Central memory CD4-positive, alpha-beta T cell (primary cell): ENCODE measurements around the gene SH2D3A.

Experiments used
- DNase-seq: peaks from one replicate; pipeline ENCODE4 v3.0.0; 2022

SH2D3A gene

DNA sequence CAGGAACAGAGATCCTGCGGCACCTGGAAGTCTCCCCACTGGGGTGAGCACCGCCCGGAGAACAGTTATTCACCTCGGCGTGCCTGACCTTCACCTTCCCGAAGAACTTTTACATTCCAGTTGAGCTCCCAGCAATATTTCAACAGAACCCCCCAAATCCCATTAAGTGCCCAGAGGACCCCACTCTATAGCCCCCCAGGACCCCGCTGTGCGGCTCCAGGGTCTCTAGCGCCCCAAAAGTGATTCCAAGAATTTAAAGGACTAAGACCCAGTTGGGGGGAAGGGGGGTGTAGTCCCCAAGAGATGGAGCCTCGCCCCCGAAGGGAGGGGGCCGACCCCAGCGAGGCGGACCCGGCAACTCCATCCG is 30.3 kb downstream of the SH2D3A start:
- no peak for DNase-seq

DNA sequence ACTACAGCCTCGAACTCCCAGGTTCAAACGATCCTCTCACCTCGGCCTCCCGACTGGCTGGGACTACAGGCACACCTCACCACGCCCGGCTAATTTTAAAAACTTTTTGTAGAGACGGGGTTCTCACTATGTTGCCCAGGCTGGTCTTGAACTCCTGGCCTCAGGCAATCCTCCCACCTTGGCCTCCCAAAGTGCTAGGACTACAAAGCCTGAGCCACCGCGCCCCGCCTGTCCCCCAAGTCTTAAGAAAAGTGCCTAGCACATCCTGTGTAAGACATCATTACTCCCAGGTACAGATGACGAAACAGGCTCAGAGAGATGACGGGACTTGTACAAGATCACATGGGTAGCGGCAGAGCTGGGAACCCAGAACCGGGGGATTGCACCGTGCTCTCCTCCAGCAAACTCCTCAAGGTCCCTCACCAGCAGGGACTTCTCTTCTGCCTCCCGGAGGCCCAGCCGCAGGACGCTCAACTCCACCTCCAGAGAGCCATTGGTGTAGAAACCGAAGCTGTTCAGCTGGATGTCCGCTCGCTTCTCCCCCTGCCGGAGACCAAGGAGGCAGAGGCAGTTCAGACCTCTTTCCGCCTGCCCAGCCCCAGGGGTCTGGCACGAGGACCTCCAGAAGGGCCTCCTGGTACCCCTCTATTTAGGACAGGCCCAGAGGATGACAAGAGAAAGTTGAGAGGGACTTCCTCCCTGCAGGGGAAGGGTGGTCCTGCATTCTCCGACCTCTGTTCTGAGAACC is 30.9 kb downstream of the SH2D3A start:
- peak; percentile 70 for DNase-seq

DNA sequence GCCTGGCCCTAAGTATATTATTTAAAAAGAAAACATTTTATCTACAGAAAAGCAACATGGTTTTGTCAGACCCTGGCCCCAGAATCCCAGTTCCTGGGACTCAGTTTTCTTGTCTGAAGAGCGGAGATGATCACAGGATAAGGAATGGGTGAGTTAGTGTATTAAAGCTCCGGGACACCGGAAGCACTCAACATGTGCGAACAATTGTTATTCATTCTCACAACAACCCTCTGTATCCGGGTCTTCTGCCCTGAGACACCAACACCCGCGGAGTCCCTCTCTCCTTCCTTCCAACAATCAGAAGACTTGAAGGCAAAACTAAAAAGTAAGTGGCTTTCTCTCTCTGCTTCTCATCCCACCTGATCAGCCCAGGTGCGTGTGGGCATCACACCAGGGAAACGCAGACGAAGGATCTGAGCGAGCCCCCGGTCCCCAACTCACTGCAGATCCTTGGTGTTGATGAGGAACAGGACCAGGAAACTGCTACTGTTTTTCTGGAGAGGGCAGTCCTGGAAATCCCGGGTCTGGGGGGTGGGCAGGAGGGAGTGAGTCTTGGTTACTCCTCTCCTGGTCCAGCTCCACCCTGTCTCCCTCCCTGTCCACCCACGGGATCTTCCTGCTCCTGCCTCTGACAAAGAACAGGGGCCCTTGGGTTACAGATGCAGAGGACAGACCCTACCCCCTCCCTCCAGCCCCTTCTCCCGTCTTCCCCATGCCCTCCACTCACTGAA is 31.9 kb downstream of the SH2D3A start:
- DNase-seq, result no peak

DNA sequence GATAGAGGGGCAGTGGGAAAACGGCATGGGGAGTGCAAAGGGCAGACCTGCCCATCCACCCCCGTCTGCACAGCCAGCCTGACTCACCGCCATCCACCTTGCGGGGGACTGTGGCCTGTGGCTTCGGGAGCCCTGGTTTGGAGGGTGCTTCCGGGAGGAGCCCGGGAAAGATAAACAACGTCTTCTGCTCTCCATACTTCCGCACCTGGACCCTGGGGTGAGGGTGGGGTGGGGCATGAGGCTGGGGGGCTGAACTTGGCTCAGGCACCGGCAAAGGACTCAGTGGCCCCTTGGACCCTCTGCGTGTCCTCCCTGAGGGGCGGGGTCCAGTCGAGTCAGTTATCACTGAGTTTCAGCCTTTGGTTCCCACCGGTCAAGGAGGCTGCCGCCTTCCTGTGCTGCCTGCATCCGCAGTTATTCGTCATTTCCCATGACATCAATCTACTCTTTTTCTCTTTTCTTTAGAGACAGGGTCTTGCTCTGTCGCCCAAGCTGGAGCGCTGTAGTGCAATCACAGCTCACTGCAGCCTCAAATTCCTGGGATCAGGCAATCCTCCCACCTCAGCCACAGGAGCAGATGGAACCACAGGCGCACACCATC is 33.0 kb downstream of the SH2D3A start:
- no peak for DNase-seq

DNA sequence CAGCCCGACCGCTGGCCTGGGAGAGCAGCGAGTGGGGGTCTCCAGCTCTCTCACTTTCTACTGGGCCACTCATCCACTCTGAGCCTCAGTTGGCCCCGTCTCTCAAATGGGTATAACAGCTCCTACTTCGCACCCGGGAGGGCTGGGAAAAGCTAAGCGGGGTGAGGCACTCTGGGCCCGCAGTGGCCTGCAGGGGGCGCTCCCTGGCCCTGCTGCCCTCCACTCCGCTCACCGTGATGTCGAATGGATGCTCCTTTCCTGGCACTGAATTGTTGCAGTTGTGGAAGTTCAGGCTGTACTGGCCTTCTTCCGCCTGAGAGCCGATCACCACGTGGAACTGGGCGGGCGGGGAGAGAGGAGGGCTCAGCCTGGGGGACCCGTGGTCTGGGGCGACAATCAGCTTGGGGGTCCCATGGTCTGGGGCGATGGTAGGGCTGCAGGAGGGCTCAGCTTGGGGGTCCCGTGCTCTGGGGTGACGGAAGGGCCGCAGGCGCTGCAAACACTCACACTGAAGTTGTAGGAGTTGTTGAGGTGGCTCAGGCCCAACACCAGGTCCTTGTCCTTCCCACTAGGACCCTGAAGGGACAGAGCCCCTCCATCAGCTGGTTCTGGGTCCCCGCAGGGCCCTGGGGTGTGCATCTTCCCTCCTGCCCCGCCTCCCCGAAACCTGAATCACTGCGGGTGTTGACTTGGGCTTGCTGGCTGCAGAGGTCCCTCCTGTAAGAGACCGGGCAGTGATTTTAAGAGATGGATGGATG is 33.7 kb downstream of the SH2D3A start:
- DNase-seq, result no peak

DNA sequence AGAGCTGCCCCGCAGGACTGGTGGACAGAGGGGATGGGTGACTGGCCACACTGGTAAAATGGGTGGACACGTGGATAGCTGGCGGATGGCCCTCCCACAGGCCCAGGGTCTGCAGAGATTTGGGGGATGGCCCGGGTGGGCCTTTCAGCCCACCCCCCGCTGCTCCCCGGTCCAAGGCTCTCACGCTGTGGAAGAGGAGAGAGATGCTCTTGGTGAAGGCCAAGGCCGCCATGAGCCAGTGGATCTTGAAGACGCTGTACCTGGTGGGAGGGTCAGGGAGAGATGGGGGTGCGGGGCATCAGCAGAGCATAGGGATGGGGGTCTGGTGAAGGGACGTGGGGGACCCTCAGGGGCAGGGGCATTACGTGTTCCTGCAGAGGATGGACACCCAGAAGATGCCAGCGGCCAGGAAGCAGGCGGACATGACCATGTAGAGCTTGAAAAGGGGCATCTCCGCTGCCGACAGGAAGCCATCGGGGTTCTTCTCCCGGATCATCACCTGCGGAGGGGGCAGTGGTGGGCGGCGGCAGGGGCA is 34.4 kb downstream of the SH2D3A start:
- no peak for DNase-seq

DNA sequence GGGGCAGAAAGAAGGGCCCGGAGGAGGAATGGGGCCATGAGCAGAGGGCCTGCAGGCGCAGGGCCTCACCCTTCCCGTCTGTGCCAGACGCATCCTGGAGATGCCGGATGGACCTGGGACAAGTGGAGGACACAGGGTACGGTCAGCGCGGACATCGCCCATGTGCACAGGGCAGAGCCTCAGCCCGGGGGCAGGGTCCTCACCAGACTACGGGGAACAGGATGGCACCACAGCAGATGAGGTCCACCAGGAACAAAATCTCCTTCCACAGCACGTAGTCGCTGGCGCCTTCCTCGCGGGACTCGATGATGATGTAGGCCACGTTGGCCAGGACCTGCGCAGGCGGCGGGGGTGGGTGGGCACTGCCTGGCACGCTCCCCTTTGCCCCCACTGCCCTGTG is 35.4 kb downstream of the SH2D3A start:
- DNase-seq, result no peak

DNA sequence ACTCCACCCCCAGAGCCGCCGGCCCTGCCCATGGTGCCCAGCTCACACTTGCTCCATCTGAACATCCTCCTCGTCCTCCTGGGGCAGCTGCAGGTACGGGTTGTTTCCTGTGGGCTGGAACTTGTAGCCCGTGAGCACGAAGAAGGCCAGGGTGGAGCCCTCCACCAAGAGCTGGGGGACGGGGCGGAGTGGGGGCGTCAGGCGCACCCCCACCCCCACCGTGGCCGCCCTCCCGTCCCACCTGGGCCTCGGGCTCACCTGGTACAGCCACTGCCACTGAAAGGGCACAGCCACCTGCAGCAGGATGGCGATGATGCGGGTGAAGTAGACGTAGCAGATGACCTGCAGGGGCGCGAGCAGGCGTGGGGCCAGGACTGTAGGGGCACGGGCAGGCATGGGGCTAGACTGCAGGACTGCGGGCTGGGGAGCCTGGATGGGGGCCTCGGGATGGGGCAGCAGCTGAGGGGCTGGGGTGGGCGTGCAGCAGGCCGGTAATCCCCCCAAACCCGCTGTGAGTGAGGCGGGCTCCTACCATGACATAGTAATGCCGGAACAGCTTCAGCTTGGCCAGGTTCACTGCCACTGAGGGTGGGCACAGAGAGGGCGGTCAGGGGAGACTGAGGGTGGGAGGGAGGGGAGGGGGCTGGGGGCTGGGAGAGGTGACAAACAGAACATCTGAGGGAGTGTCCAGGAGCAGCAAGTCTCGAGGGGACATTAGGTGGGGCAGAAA is 36.1 kb downstream of the SH2D3A start:
- DNase-seq, result no peak

DNA sequence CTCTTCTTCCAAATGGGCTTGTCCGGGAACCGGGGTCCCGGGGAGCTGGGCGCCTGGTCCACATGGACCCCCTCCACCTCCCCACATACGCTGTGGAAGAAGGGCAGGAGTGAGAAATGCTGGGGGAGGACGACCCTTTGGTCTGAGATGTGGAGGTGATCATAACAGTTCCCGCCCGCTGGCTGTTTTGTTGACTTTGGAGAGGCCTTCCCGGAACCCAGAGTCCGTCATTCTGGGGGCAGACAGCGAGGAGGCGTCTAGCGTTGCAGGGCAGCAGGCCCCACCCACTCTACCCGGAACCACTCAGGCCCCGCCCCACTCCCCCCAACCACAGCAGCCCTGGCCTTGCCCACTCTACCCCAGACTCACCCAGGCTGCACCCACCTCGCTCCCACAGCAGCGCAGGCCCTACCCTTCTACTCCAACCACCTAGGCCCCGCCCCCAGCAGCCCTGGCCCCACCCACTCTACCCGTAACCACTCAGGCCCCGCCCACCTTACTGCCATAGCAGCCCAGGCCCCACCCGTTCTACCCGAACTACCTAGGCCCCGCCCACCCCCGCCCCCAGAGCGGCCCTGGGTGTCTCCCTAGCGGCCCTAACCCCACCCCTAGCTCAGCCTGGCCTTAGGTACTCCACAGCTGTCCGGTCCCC is 37.0 kb downstream of the SH2D3A start:
- DNase-seq, result no peak

DNA sequence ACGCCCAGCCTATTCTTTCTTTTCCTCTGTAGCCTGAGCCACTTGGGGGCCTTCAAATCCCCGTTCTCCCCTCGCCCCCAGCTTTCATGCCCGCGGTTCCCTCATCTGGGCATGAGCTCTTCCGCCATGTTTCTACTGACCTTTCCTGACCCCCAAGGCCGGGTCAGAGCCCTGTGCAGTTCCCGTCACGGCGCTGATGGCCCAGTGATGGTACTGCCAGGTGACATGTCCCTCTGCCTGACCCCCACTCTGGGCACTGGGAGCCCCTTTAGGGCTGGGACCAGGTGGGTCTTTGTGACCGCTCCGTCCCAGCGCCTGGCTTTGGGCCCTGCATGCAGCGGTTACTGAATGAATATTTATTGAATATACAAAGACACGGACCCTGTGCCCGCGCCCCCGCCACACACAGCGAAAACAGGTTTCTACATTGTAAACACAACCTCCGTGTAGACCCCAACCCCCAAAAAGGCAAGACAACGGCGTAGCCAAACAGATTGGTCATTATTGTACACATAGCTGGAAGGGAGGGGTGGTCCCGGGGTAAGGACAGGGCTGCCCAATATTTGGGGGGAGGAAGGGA is 37.6 kb downstream of the SH2D3A start:
- DNase-seq, result no peak

DNA sequence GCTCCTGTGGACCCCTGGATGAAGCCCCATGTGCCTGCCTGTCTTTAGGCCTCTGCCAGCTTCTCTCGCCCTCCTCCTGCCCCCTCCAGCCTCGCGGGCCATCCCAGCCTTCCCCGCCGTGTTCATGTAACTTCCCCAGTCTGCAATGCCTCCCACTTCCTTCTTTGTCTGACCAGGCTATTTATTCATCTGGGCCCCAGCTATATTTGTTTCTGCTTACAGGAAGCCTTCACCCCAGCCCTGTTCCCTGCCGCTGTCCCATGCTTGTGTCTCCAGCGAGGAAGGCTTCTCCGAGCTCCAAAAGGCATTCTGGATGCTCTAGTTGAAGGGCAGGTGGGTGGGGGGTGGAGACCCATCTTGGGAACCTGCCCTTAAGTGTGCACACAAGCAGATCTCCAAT is 38.9 kb downstream of the SH2D3A start:
- no peak for DNase-seq

DNA sequence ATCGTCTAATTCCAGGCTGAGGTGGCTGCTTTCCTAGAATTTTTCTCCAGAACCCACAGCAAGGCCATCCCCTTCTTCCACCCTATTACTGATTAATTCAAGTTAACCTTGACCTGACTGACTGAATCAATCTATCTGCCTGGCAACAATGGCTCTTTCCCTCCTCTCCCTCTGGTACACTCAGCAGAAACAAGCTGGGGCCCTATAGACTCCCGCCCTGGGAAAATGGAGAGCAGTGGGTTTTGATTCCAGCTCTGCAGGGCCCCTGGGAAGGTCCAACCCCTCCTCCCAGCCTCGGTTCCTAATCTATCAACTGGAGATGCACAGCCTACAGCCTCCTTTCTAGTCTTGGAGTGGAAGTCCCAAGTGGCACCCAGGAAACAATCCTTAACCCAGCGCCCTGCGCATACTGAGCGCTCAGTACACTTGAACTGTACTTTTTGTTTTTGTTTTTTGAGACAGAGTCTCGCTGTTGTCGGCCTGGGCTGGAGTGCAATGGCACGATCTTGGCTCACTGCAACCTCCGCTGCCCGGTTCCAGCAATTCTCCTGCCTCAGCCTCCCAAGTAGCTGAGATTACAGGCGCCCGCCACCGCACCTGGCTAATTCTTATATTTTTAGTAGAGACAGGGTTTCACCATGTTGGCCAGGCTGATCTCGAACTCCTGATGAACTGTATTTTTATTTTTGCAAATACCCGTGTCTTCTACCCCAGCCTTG is 41.6 kb downstream of the SH2D3A start:
- no peak for DNase-seq

DNA sequence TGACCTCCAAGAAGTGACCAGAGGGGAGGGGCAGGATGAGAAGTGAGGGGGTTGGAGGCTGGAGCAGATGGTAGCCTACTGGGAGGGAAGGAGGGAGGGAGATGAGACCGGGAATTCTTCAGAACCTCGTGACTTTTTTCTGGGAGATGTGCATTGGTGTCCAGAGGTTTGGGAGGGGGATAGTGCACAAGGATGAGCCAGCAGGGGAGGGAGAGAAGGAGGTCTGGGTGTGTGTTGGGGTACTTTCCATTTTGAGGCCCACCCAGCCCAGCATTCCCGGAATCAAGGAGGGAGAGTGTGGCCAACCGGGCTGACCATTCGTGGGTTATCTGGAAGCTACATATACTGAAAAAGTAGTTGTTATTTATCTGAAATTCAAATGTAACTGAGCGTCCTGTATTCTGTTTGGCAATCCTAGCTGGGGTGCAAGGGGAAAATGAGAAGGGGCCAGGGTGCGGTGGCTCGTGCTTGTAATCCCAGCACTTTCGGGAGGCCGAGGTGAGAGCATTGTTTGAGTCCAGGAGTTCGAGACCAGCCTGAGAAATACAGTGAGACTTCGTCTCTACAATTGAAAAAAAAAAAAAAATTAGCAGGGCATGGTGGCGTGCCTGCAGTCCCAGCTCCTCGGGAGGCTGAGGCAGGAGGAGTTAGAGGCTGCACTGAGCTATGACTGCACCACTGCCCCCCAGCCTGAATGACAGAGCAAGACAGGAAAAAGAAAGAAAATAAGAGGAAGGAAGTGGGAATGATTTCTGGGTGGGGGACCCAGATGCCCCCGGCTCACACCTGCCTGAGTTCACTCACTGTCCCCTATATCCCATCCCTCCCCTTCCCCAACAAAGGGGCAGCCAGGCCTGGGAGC is 42.4 kb downstream of the SH2D3A start:
- no peak for DNase-seq

DNA sequence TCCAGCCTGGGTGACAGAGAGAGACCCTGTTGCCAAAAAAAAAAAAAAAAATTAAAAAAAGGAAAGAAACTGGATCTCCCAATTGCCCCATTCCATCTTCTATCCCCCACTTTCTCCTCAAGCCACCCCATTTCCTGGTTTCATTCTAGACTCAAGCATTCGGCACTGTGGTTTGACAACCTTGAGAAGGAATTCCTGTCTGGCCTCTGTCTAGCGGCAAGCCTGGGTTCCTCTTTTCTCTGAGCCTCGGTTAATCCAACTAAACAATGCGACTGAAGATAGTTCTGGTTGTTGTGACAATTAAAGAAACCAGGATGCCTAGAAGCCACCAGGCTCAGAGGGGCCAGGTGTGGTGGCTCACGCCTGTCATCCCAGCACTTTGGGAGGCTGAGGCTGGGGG is 43.5 kb downstream of the SH2D3A start:
- no peak for DNase-seq

DNA sequence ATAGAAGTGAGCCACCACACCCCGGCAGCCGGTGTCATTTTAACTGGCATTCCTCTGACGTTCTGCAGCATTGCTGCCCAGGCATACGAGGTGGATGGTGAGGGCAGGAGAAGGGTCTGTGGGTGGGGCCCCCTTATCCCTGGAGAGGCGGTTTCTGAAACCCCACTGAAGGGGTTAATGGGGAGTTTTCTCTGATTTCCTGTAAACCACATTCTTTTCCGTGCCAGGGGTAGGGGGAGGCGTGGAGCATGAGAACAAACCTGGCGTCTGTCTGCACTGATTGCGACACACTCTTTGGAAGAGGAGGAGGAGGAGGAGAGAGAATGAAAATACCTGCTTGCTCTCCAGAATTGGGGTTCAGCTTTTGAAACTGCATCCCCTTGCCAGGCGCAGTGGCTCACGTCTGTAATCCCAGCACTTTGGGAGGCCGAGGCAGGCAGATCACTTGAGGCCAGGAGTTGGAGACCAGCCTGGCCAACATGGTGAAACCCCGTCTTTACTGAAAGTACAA is 44.1 kb downstream of the SH2D3A start:
- no peak for DNase-seq

DNA sequence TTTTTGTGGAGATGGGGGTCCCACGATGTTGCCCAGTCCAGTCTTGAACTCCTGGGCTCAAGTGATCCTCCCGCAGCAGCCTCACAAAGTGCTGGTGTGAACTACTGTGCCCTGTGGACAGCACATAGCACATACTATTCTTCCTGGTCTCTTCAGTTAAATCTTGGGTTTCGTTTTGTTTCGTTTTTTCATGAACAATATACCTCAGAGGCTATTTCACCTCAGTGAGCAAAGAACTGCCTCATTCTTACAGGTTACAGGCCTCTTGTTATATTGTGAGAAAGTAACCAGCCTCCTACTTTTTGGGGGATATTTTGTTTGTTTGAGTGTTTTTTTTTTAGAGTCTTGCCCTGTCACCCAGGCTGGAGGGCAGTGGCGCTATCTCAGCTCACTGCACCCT is 45.5 kb downstream of the SH2D3A start:
- no peak for DNase-seq

DNA sequence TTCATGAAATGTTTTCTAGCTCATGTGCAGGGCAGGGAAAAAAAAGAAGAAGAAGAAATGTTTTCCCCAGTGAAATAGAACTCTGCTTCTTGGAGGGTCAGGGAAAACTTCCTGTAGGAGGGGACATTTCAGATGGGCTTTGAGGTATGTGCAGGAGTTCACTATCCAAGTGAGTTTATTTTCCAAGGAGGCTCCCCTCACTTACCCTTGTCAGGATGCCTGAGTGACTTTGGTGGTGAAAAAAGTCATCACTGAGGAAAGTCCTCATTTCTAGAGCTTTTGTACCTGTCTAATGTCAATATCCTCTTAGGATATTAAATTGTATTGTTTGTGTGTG is 46.1 kb downstream of the SH2D3A start:
- DNase-seq, result no peak

DNA sequence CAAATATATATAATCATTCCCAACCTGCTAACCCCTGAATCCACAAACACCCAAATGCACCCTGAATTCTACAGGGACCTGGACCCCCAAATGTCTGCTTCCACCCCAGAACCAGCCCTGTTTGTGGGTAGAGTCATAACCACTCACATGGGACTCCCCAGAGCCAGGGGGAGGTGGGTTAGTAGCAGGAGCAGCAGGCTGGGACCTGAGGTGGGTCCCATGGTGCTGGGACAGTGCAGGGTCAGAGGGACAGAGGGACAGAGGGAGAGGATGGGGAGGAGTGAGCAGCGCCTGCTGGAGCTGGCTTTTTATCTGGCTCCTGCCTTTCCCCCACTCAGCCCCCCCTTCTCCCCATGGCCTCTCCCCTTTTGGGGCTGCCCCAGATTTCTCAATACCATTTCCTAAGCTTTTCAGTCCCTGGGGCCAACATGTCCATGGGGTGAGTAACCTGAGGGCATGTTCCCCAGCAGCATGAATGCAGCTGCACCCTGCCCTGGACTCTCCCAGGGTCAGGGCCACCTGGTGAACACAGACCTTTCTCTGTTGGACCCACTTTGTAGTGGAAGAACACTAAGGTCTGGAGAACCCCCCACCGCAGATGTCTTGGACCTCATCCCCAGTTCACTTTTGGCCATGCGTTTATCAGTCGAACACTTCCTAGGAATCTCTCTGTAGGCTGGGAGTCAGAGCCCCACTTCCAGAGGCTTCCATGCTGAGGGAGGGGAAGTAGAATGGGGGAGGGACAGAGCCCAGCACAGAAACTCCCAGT is 46.7 kb downstream of the SH2D3A start, which contains the start of gene C3:
Gene C3, minus strand, starts transcription at position 282 of the 769 bp plus-strand sequence. Its CDS starts 61 bp downstream, at position 221.
- DNase-seq, result no peak

DNA sequence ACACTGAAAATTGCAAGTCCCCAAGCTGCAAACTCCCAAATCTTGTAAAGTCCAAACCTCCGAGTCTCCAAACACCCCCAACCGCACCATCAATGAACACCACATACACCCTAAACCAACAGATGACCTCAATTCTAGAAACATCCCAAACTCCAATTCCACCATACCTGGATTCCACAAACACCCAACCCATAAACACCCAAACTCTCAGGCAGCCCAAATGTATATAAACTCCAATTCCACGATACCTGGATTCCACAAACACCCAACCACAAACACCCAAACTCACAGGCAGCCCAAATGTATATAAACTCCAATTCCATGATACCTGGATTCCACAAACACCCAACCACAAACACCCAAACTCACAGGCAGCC is 47.3 kb downstream of the SH2D3A start:
- DNase-seq, result no peak
